Lower leg skin (tissue), 4 donors: ENCODE results near the gene FATE1. TPM values are rescaled to one million over a fixed set of nuclear protein-coding genes. Genes with fewer than 3 reads are reported as not detected.

Experiments
- DNase-seq, 2 donors: peaks; one replicate each; pipeline ENCODE4 v3.0.0-alpha.2; 2019; ENCODE audit warnings: low spot score in 2 of 2
- H3K4me3 ChIP-seq: fragments of 200-600 bp; sonication (generic); 2 replicates; pipeline ENCODE4 v1.5.1; 2017; ENCODE audit warnings: mild to moderate bottlenecking, low read depth; ENCODE audit not compliant: poor library complexity, severe bottlenecking
- POLR2A ChIP-seq, 2 donors: fragments of 450-650 bp; IDR thresholded peaks; one replicate each; pipeline ENCODE4 v1.6.1; 2016 to 2017; ENCODE audit warnings: antibody characterized with exemption in 2 of 2, mild to moderate bottlenecking in 1 of 2, moderate library complexity in 1 of 2
- WGBS, 2 donors: methylation state at CpG; one replicate each; pipeline ENCODE4 v1.1.5; 2018; 5-methylcytosine and 5-hydroxymethylcytosine counted together
- intact Hi-C: fragments of 100-400 bp; cut with DNase I; formaldehyde crosslinking; loops from one replicate; pipeline ENCODE4 v1.15.0; 2023; ENCODE audit warnings: low total_unique reads
- total RNA-seq, 4 donors: library from RNA; depleted of rRNA; stranded (reverse); fragments of >200 nt; gene quantifications; one replicate each; pipeline ENCODE4 v1.1.0, GENCODE V29; 2016
- TF ChIP-seq, protein P1 (sequence below), 3 donors: fragments of 450-650 bp; IDR thresholded peaks; one replicate each; pipeline ENCODE4 v1.5.1; 2016; ENCODE audit warnings: antibody characterized with exemption in 3 of 3, mild to moderate bottlenecking in 3 of 3, moderate library complexity in 2 of 3

FATE1 gene
- total RNA-seq, 4 donors from 2014 or later: 0.80 TPM; not detected in 3

DNA sequence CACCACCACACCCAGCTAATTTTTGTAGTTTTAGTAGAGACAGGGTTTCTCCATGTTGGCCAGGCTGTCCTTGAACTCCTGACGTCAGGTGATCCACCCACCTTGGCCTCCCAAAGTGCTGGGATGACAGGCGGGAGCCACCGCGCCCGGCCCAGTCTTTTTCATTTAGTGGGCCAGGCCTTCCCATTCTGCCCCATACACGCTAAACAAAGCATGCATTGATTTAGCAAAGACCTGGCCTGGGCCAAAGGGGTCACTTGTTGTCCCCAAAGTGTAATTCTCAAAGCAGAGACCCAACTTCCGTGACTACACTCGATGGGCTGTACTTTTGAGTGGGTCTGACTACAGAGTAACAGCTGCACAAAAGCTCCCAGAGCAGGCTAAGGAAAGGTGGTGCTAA is 47.9 kb downstream of the FATE1 start:
- WGBS, 2 donors: 80 to 95% methylated on average over 8 of the region's 8 CpGs

DNA sequence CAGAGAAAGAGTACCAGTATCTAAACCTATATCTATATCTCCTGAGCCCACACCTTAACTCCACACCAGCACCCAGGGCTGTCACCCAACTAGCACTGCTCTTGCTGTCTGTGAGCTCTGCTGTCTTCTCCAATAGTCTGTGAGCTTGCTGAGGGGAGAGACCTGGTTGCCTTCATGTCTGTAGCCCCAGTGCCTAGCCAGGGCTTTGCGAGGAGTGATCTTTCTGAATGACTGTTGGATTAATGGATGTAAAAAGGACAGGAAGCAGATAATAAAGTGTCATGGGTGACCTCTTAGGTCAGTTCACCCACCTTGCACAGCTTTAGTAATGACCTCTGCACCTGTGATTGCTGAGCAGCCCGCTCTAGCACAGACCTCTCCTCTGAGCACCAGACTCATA is 49.2 kb downstream of the FATE1 start:
- H3K4me3 ChIP-seq: no peak overlapping the region
- intact Hi-C loops: no loop called here
- DNase-seq: peak in 1 of 2 donors; percentile 50
- TF ChIP-seq, protein P1, sequence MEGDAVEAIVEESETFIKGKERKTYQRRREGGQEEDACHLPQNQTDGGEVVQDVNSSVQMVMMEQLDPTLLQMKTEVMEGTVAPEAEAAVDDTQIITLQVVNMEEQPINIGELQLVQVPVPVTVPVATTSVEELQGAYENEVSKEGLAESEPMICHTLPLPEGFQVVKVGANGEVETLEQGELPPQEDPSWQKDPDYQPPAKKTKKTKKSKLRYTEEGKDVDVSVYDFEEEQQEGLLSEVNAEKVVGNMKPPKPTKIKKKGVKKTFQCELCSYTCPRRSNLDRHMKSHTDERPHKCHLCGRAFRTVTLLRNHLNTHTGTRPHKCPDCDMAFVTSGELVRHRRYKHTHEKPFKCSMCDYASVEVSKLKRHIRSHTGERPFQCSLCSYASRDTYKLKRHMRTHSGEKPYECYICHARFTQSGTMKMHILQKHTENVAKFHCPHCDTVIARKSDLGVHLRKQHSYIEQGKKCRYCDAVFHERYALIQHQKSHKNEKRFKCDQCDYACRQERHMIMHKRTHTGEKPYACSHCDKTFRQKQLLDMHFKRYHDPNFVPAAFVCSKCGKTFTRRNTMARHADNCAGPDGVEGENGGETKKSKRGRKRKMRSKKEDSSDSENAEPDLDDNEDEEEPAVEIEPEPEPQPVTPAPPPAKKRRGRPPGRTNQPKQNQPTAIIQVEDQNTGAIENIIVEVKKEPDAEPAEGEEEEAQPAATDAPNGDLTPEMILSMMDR (IDR thresholded peaks at IDR 0.05): no peak
- TF ChIP-seq POLR2A (IDR thresholded peaks at IDR 0.05): no peak
- WGBS, 2 donors: 89 to 100% methylated on average over 2 of the region's 2 CpGs

More for the DNA sequence above, 47.9 kb downstream of the FATE1 start:
- TF ChIP-seq, protein P1 (IDR thresholded peaks at IDR 0.05): no peak
- TF ChIP-seq POLR2A (IDR thresholded peaks at IDR 0.05): no peak
- DNase-seq: peak in 1 of 2 donors; percentile 52
- intact Hi-C loops: no loop called here
- no peak overlapping the region for H3K4me3 ChIP-seq

DNA sequence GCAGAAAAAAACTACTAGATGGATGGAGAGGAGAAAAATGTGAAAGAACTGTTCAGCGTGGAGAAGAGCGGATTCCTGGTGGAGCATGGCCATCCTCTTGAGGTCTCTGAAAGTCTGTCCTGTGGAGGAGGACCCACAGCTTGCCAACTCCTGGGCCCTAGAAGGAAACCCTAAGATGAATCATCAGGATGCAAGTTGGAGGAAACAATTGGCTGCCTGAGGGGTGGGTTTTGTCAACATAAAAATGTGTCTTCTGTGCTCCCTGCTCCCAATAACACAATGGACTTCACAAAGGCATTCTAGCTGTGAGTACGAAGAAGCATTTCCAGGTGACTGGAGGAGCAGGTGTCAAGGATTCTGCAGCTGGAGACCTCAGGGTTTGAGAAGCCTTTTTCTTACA is 55.9 kb downstream of the FATE1 start:
- no peak overlapping the region for H3K4me3 ChIP-seq
- TF ChIP-seq, protein P1 (IDR thresholded peaks at IDR 0.05): no peak
- TF ChIP-seq POLR2A (IDR thresholded peaks at IDR 0.05): no peak
- intact Hi-C loops: no loop called here
- DNase-seq: no peak
- WGBS, 2 donors: 71 to 89% methylated on average over 3 of the region's 3 CpGs

Other genes with a start within 250 kb of the FATE1 start
- not detected for gene PASD1, start 152.4 kb upstream of the FATE1 start, total RNA-seq
- gene PRRG3, start 20.6 kb upstream of the FATE1 start, total RNA-seq: 1 to 10 TPM in 1 of 4 donors, under 1 TPM in 3; 0.13 to 1.2 (median 0.35) TPM
- not detected for gene CNGA2, start 18.7 kb downstream of the FATE1 start, total RNA-seq
- not detected for gene MAGEA4, start 196.9 kb downstream of the FATE1 start, total RNA-seq